ENCODE measurements around the gene DNAH1.

Gene DNAH1

DNA sequence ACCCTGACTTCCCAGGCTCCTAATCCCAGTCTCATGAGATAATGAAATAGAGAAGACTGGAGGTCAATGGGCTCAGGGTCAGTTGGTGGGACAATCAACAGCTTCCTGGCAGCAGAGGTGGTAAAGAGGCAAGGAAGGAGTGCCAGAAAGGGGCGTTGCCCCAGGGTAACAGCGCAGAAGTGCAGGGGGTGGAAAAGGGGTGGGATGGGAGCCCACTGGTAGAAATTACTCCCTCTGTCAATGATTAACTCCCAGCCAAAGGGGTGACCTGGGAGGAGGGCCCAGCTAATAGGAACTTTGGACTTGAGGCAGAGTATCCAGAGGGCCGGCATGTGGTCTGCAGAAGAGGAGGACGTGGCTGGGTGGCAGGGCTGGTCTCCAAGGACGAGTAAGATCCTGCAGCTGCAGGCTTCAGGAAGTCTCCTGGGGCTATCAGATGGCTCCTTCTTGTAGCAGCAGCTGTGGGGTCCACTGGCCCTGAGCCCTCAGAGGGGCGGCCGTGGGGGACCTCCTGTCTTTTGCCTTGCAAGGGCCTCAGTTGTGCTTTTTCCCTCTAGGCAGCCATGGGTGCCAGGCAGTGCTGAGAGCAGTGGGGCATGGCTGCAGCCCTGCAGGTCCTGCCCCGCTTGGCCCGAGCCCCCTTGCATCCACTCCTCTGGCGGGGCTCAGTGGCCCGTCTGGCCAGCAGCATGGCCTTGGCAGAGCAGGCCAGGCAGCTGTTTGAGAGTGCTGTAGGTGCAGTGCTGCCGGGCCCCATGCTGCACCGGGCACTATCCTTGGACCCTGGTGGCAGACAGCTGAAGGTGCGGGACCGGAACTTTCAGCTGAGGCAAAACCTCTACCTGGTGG lies 26.1 kb upstream of the DNAH1 start:
- TF ChIP-seq CTCF (IDR thresholded peaks at IDR 0.05; ENCODE audit: unreplicated experiment in 3 of 3), result no peak
- Mint-ChIP-seq H3K9me3 (no peaks in the 10 kb centered on the region), H3K4me1 (peaks cover 25% of the 10 kb centered on the region), H3K36me3 (ENCODE audit: low read depth) (no peaks in the 10 kb centered on the region), H3K27me3 (ENCODE audit: low read depth) (no peaks in the 10 kb centered on the region), H3K27ac (peak overlapping the region; percentile 100), H3K4me3 (peak overlapping the region; percentile 71 to 100 (median 100))

- H3K36me3 Mint-ChIP-seq (ENCODE audit: low read depth), result no peaks in the 10 kb centered on the region
These were observed 25.3 kb upstream of the DNAH1 start for GRCh38 chr3:52290596-52291507.

GRCh38 chr3:52291508-52292181 lies 24.5 kb upstream of the DNAH1 start:
- TF ChIP-seq CTCF (IDR thresholded peaks at IDR 0.05; ENCODE audit: unreplicated experiment in 3 of 3), result peak; percentile 47 to 64 (median 54)
- Mint-ChIP-seq H3K4me3 (peak overlapping the region; percentile 64 to 76 (median 73)), H3K36me3 (ENCODE audit: low read depth) (peaks cover 3% of the 10 kb centered on the region)

More at GRCh38 chr3:52290596-52291507, 25.3 kb upstream of the DNAH1 start:
- Mint-ChIP-seq H3K4me3 (peak overlapping the region; percentile 64 to 76 (median 73)), H3K4me1 (peaks cover 24% of the 10 kb centered on the region), H3K27me3 (ENCODE audit: low read depth) (no peaks in the 10 kb centered on the region), H3K9me3 (no peaks in the 10 kb centered on the region), H3K27ac (peak overlapping the region; percentile 71 to 100 (median 89))
- TF ChIP-seq CTCF (IDR thresholded peaks at IDR 0.05; ENCODE audit: unreplicated experiment in 3 of 3), result no peak

GRCh38 chr3:52292247-52293065 lies 23.7 kb upstream of the DNAH1 start:
- peaks cover 26% of the 10 kb centered on the region for H3K4me1 Mint-ChIP-seq
- H3K27me3 Mint-ChIP-seq (ENCODE audit: low read depth), result peaks cover 3% of the 10 kb centered on the region
- no peak overlapping the region for H3K4me3 Mint-ChIP-seq
- TF ChIP-seq CTCF (IDR thresholded peaks at IDR 0.05; ENCODE audit: unreplicated experiment in 3 of 3), result no peak
- H3K9me3 Mint-ChIP-seq, result no peaks in the 10 kb centered on the region
- H3K36me3 Mint-ChIP-seq (ENCODE audit: low read depth), result peaks cover 3% of the 10 kb centered on the region
- H3K27ac Mint-ChIP-seq, result no peak overlapping the region

More at GRCh38 chr3:52291508-52292181, 24.5 kb upstream of the DNAH1 start:
- H3K9me3 Mint-ChIP-seq, result no peaks in the 10 kb centered on the region
- peaks cover 3% of the 10 kb centered on the region for H3K27me3 Mint-ChIP-seq (ENCODE audit: low read depth)
- peaks cover 30% of the 10 kb centered on the region for H3K4me1 Mint-ChIP-seq
- peak overlapping the region; percentile 71 to 89 (median 77) for H3K27ac Mint-ChIP-seq

Data from nephron (organoid).